IPS-18a (cell line): ENCODE data around the gene EDN1.

ENCODE experiments used
- H3K27ac ChIP-seq: one replicate; pipeline ENCODE4 v1.5.1; 2013; ENCODE audit warnings: low read length
- H3K27me3 ChIP-seq: one replicate; pipeline ENCODE4 v1.6.1; 2013; ENCODE audit warnings: mild to moderate bottlenecking, low read length; ENCODE audit not compliant: control insufficient read depth, insufficient read depth
- H3K36me3 ChIP-seq: one replicate; pipeline ENCODE4 v1.6.1; 2013; ENCODE audit warnings: low read depth, low read length; ENCODE audit not compliant: control insufficient read depth
- H3K4me1 ChIP-seq: one replicate; pipeline ENCODE4 v1.6.1; 2013; ENCODE audit warnings: low read depth, low read length; ENCODE audit not compliant: control insufficient read depth
- H3K4me3 ChIP-seq: one replicate; pipeline ENCODE4 v1.5.1; 2013; ENCODE audit warnings: low read length
- H3K9ac ChIP-seq: one replicate; pipeline ENCODE4 v1.6.1; 2013; ENCODE audit warnings: mild to moderate bottlenecking, low read length, moderate library complexity
- H3K9me3 ChIP-seq: one replicate; pipeline ENCODE4 v1.6.1; 2013; ENCODE audit warnings: low read depth, low read length; ENCODE audit not compliant: control insufficient read depth

Gene EDN1

GRCh38 chr6:12271594-12271993 is 18.6 kb upstream of the EDN1 start:
- no peaks in the 10 kb centered on the region for H3K9me3 ChIP-seq
- H3K36me3 ChIP-seq: no peaks in the 10 kb centered on the region
- H3K4me1 ChIP-seq: no peaks in the 10 kb centered on the region
- H3K27me3 ChIP-seq: no peaks in the 10 kb centered on the region
- no peak overlapping the region for H3K27ac ChIP-seq
- H3K9ac ChIP-seq: no peak overlapping the region
- no peak overlapping the region for H3K4me3 ChIP-seq

- Histone ChIP-seq H3K9me3 (no peaks in the 10 kb centered on the region), H3K27ac (no peak overlapping the region), H3K27me3 (no peaks in the 10 kb centered on the region), H3K9ac (no peak overlapping the region), H3K36me3 (no peaks in the 10 kb centered on the region), H3K4me3 (no peak overlapping the region), H3K4me1 (no peaks in the 10 kb centered on the region)
Observed at GRCh38 chr6:12271997-12272396, 18.2 kb upstream of the EDN1 start.

- H3K27me3 ChIP-seq: no peaks in the 10 kb centered on the region
- H3K4me3 ChIP-seq: no peak overlapping the region
- no peak overlapping the region for H3K27ac ChIP-seq
- no peaks in the 10 kb centered on the region for H3K36me3 ChIP-seq
- H3K4me1 ChIP-seq: no peaks in the 10 kb centered on the region
- H3K9ac ChIP-seq: no peak overlapping the region
- no peaks in the 10 kb centered on the region for H3K9me3 ChIP-seq
Observed at GRCh38 chr6:12275107-12275506, 15.1 kb upstream of the EDN1 start.

GRCh38 chr6:12276930-12277315 is 13.2 kb upstream of the EDN1 start:
- Histone ChIP-seq H3K9ac (no peak overlapping the region), H3K9me3 (no peaks in the 10 kb centered on the region), H3K27ac (no peak overlapping the region), H3K4me3 (no peak overlapping the region), H3K4me1 (no peaks in the 10 kb centered on the region), H3K36me3 (no peaks in the 10 kb centered on the region), H3K27me3 (no peaks in the 10 kb centered on the region)

- no peaks in the 10 kb centered on the region for H3K4me1 ChIP-seq
- no peak overlapping the region for H3K4me3 ChIP-seq
- no peaks in the 10 kb centered on the region for H3K9me3 ChIP-seq
- H3K27me3 ChIP-seq: no peaks in the 10 kb centered on the region
- no peaks in the 10 kb centered on the region for H3K36me3 ChIP-seq
- H3K27ac ChIP-seq: no peak overlapping the region
- H3K9ac ChIP-seq: no peak overlapping the region
Observed at GRCh38 chr6:12277386-12277785, 12.8 kb upstream of the EDN1 start.

- Histone ChIP-seq H3K36me3 (no peaks in the 10 kb centered on the region), H3K4me3 (no peak overlapping the region), H3K4me1 (no peaks in the 10 kb centered on the region), H3K9me3 (no peaks in the 10 kb centered on the region), H3K9ac (no peak overlapping the region), H3K27me3 (no peaks in the 10 kb centered on the region), H3K27ac (no peak overlapping the region)
Observed at GRCh38 chr6:12278915-12279314, 11.2 kb upstream of the EDN1 start.

DNA sequence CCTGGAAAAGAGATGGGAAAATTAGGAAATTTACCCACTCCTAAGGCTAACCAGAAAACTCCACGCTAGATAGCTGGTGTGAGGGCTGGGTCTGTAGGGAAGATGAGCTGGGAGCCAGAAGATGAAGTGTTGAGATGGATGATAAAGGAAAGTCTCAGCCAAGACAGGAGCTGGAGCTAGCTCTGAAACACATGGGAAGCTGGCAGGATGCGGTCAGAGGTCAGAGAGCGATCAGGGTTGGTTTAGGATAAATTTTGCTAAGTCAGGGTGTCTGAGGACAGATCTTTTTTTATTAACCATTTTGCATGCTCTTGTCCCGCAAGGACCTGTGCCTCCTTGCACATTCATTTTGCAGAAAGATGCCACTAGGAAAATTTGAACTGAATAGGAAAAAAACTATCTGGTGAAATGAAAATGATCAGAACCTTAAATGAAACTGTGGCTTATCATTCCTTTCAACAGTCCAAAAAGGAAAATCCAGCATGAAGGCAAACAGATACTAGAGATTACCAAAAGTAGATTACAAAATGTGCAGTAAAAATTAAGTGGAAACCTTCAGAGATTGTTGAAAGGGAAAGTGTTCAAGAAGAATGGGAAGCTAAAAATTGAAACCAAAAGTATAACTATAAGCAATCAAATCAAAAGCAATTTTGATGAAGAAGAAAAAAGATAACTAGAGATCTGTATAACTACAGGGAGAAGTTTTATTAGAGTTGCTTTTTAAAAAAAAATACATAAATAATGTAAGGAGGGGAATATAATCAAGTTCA is 10.7 kb upstream of the EDN1 start:
- Histone ChIP-seq H3K9ac (no peak overlapping the region), H3K4me3 (no peak overlapping the region), H3K9me3 (no peaks in the 10 kb centered on the region), H3K27ac (no peak overlapping the region), H3K27me3 (no peaks in the 10 kb centered on the region), H3K4me1 (no peaks in the 10 kb centered on the region), H3K36me3 (no peaks in the 10 kb centered on the region)

- Histone ChIP-seq H3K9me3 (no peaks in the 10 kb centered on the region), H3K4me1 (no peaks in the 10 kb centered on the region), H3K27ac (no peak overlapping the region), H3K36me3 (no peaks in the 10 kb centered on the region), H3K27me3 (no peaks in the 10 kb centered on the region), H3K4me3 (no peak overlapping the region), H3K9ac (no peak overlapping the region)
Observed at GRCh38 chr6:12280458-12280857, 9.7 kb upstream of the EDN1 start.

DNA sequence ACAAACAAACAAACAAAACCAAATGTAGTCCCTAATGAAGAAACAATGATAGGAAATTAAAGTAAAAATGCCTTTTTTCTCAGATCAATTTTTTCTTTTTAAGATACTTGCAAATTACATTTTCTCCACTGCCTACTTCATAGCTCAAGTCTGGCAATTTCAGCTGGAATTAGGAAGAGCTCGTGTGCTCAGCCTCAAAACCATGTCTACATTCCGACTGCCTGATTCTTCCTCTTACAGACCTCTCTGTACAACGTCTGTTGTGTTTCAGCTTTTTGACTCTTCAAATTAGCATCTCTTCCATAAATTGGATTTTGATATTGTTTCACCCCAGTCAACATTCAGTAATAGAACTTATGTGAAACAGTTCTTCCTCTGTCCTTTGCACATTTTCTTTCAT is 9.3 kb upstream of the EDN1 start:
- Histone ChIP-seq H3K36me3 (no peaks in the 10 kb centered on the region), H3K9ac (no peak overlapping the region), H3K4me1 (no peaks in the 10 kb centered on the region), H3K27me3 (no peaks in the 10 kb centered on the region), H3K9me3 (no peaks in the 10 kb centered on the region), H3K4me3 (no peak overlapping the region), H3K27ac (no peak overlapping the region)

DNA sequence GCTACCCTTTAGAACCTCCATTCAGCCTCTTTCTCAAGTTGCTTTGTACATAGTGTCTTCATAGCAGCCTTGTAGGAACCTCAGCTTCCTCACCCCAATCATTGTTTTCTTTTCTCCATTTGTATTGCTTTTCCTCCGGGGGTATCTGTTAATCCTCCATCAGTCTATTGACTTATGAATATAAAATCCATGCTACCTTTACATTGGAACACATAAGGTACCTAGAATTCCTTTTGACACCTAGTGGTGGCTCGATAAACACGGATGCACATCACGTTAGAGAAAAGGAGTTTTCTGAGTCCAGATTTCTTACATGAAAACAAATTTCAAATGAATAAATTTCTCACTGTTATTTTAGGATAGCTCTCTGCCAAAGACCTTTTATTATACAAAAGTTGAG is 6.3 kb upstream of the EDN1 start:
- H3K9me3 ChIP-seq: no peaks in the 10 kb centered on the region
- H3K4me3 ChIP-seq: no peak overlapping the region
- H3K27ac ChIP-seq: no peak overlapping the region
- no peak overlapping the region for H3K9ac ChIP-seq
- no peaks in the 10 kb centered on the region for H3K4me1 ChIP-seq
- no peaks in the 10 kb centered on the region for H3K36me3 ChIP-seq
- H3K27me3 ChIP-seq: no peaks in the 10 kb centered on the region

DNA sequence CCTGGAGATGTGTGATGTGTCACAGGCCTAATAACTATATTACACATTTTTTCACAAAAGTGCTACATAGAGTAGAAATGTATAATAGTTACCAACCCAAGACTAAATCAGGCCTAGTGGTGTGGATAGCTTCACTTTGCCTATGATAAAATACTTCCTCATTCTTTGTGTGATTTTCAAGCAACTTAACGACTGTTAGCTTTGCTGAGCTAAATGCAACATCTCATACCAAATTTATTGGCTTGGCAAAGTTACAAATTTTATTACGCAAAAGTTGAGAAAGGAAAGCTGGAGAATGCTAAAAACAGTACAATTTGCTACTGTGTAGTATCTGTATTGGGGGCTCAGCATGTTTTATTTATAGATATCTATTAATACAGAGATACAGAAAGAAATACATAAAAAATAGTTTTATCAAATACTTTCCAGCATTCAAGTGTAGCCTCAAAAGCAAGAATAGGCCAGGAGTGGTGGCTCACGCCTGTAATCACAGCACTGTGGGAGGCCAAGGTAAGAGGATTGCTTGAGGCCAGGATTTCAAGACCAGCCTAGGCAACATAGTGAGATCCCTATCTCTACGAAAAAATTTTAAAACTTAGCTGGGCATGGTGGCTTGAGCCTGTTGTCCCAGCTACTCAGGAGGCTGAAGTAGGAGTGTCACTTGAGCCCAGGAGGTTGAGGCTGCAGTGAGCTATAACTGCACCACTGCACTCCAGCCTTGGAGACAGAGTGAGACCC is 3.6 kb upstream of the EDN1 start:
- H3K9ac ChIP-seq: no peak overlapping the region
- H3K9me3 ChIP-seq: no peaks in the 10 kb centered on the region
- H3K36me3 ChIP-seq: no peaks in the 10 kb centered on the region
- H3K4me1 ChIP-seq: peaks cover 9% of the 10 kb centered on the region
- H3K4me3 ChIP-seq: no peak overlapping the region
- H3K27me3 ChIP-seq: peaks cover 26% of the 10 kb centered on the region
- no peak overlapping the region for H3K27ac ChIP-seq

DNA sequence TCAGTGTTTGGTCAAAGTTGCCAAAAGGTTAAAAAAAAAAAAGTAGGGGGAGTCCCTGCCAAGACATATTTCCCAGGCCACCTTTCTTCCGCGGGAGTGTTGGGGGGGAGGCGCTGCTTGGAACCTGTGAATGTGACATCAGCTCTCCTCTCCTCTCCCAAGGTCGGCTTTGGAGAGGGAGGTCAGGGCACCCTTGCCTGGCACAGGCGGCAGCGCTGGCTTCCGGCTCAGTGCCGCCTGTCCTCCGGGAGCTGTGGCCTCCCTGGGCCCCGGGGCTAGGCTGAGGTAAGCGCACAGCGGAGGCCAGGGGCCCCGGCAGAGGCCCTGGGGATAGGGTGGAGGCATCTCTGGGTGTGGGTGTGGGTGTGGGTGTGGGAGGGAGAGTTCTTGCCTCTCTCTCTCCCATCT is 1.9 kb upstream of the EDN1 start:
- Histone ChIP-seq H3K4me1 (peaks cover 15% of the 10 kb centered on the region), H3K4me3 (no peak overlapping the region), H3K9me3 (no peaks in the 10 kb centered on the region), H3K36me3 (no peaks in the 10 kb centered on the region), H3K9ac (no peak overlapping the region), H3K27me3 (peaks cover 35% of the 10 kb centered on the region), H3K27ac (no peak overlapping the region)
